HepG2 (cell line): ENCODE measurements around the gene AP1S3. TPM values are rescaled to one million over a fixed set of nuclear protein-coding genes. Genes with fewer than 3 reads are reported as not detected.

Experiments used
- ATAC-seq: fragments of 200-7000 bp; cut with Tn5 transposase; 3 replicates; pipeline ENCODE4 v1.9.1; 2020; ENCODE audit warnings: mild to moderate bottlenecking, moderate library complexity
- BruUV-seq: library from RNA; stranded (reverse); fragments of 400-500 nt; replicated peaks from 2 replicates; lab custom pipeline; 2021; lab: Mats Ljungman, UMichigan
- CTCF ChIA-PET: fragments of 300-600 bp; formaldehyde crosslinking; extraction: SDS; loops from one replicate; lab custom pipeline; 2021; ENCODE audit warnings: low total read pairs, inconsistent platforms, low intra/inter-chr PET ratio; lab: Yijun Ruan, JAX
- POLR2A ChIA-PET: fragments of 350-600 bp; sonication (Branson Sonifier 250); formaldehyde crosslinking; loops from one replicate; lab custom pipeline; 2020; ENCODE audit warnings: antibody characterized with exemption, inconsistent platforms; lab: Yijun Ruan, JAX
- DNase-seq: peaks from one replicate; pipeline ENCODE4 v3.0.0-alpha.2; 2015; ENCODE audit warnings: low spot score
- FAIRE-seq: peaks from 3 replicates; lab custom pipeline; 2011; peaks lifted over from hg19 to GRCh38; lab: Jason Lieb, UNC
- H2AFZ ChIP-seq: one replicate; pipeline ENCODE4 v1.6.1; 2011; ENCODE audit warnings: low read length, inconsistent platforms
- H3K27ac ChIP-seq: fragments of 300-600 bp; 3 replicates; pipeline ENCODE4 v1.8.0; 2011; ENCODE audit warnings: mixed run types, mild to moderate bottlenecking, mixed read lengths, low read length, inconsistent platforms; ENCODE audit not compliant: insufficient read depth; ENCODE audit errors: extremely low read length
- H3K27me3 ChIP-seq, 2 experiments: fragments of 200-600 bp in 1 of 2; 2 replicates in 1 of 2; 3 replicates in 1 of 2; pipeline versions ENCODE4 v1.6.0 to v1.8.0; 2011; ENCODE audit warnings: low read length in 2 of 2, mild to moderate bottlenecking in 2 of 2, moderate library complexity in 2 of 2, inconsistent platforms in 1 of 2; ENCODE audit not compliant: insufficient read depth in 2 of 2, control insufficient read depth in 1 of 2
- H3K36me3 ChIP-seq, 2 experiments: fragments of 200-600 bp in 1 of 2; replicated peaks in 1 of 2; 2 replicates in 1 of 2; 3 replicates in 1 of 2; pipeline versions ENCODE4 v1.5.1 to v1.8.0; 2011; ENCODE audit warnings: low read length in 2 of 2, inconsistent platforms in 1 of 2; ENCODE audit not compliant: insufficient read depth in 2 of 2, control insufficient read depth in 1 of 2
- H3K4me1 ChIP-seq: 2 replicates; pipeline ENCODE4 v1.5.1; 2012; ENCODE audit warnings: low read length, inconsistent platforms; ENCODE audit not compliant: insufficient read depth
- H3K4me2 ChIP-seq: 2 replicates; pipeline ENCODE4 v1.6.0; 2011; ENCODE audit warnings: low read depth, low read length, inconsistent platforms
- H3K4me3 ChIP-seq, 3 experiments: fragments of 200-600 bp in 1 of 3; sonication (generic), shearing (Covaris generic) in 1 of 3; replicated peaks in 1 of 3; 2 replicates each; pipeline ENCODE4 v1.5.1; 2011 to 2016; ENCODE audit warnings: low read length in 3 of 3, inconsistent platforms in 2 of 3, low read depth in 2 of 3, mild to moderate bottlenecking in 2 of 3, control low read depth in 1 of 3, mixed read lengths in 1 of 3; ENCODE audit not compliant: insufficient read depth in 1 of 3
- H3K79me2 ChIP-seq: one replicate; pipeline ENCODE4 v1.6.1; 2011; ENCODE audit warnings: low read length, inconsistent platforms; ENCODE audit not compliant: insufficient read depth
- H3K9ac ChIP-seq: 2 replicates; pipeline ENCODE4 v1.6.0; 2011; ENCODE audit warnings: mild to moderate bottlenecking, low read depth, low read length, inconsistent platforms; ENCODE audit not compliant: insufficient read depth
- H3K9me3 ChIP-seq: 2 replicates; pipeline ENCODE4 v1.5.1; 2012; ENCODE audit warnings: mild to moderate bottlenecking, low read length
- H4K20me1 ChIP-seq: 2 replicates; pipeline ENCODE4 v1.6.0; 2011; ENCODE audit warnings: inconsistent platforms, mild to moderate bottlenecking, low read length, moderate library complexity; ENCODE audit not compliant: insufficient read depth
- ADNP ChIP-seq: sonication (generic); formaldehyde crosslinking; IDR thresholded peaks from 2 replicates; pipeline ENCODE4 v1.4.0; 2020; ENCODE audit warnings: missing genetic modification reagents
- HOXD1 ChIP-seq: sonication (generic); formaldehyde crosslinking; IDR thresholded peaks from 2 replicates; pipeline ENCODE4 v1.5.0; 2020; ENCODE audit warnings: missing genetic modification reagents
- IRF9 ChIP-seq: sonication (generic); formaldehyde crosslinking; IDR thresholded peaks from 2 replicates; pipeline ENCODE4 v1.8.0; 2022; ENCODE audit warnings: missing genetic modification reagents, mild to moderate bottlenecking, borderline replicate concordance
- MAF1 ChIP-seq: sonication (generic); formaldehyde crosslinking; IDR thresholded peaks from 2 replicates; pipeline ENCODE4 v1.5.0; 2020; ENCODE audit warnings: missing genetic modification reagents, borderline replicate concordance
- MTA1 ChIP-seq: sonication (generic); formaldehyde crosslinking; IDR thresholded peaks from 2 replicates; pipeline ENCODE4 v1.4.0; 2020; ENCODE audit warnings: missing genetic modification reagents, mild to moderate bottlenecking, borderline replicate concordance
- MYPOP ChIP-seq: sonication (generic); formaldehyde crosslinking; IDR thresholded peaks from 2 replicates; pipeline ENCODE4 v1.8.1; 2023; ENCODE audit warnings: mild to moderate bottlenecking, moderate library complexity, missing genetic modification reagents
- NKX3-1 ChIP-seq: sonication (generic); formaldehyde crosslinking; IDR thresholded peaks from 2 replicates; pipeline ENCODE4 v1.5.0; 2020; ENCODE audit warnings: missing genetic modification reagents
- NR3C1 ChIP-seq: sonication (generic); formaldehyde crosslinking; IDR thresholded peaks from 2 replicates; pipeline ENCODE4 v1.4.0; 2020; ENCODE audit warnings: missing genetic modification reagents
- REL ChIP-seq: sonication (generic); formaldehyde crosslinking; conservative IDR thresholded peaks from 2 replicates; pipeline ENCODE4 v1.8.0; 2022; ENCODE audit warnings: mild to moderate bottlenecking, missing genetic modification reagents, moderate library complexity
- SMAD9 ChIP-seq: sonication (generic); formaldehyde crosslinking; IDR thresholded peaks from 2 replicates; pipeline ENCODE4 v1.5.1; 2020; ENCODE audit warnings: mild to moderate bottlenecking, missing genetic modification reagents
- SRSF1 ChIP-seq: fragments of 200-400 bp; formaldehyde crosslinking; optimal IDR thresholded peaks from 2 replicates; pipeline ENCODE3; 2017; ENCODE audit warnings: mild to moderate bottlenecking, low read depth, low read length, moderate library complexity
- SRSF4 ChIP-seq: fragments of 200-400 bp; formaldehyde crosslinking; IDR thresholded peaks from one replicate; pipeline ENCODE4 v1.6.1; 2018; ENCODE audit warnings: mild to moderate bottlenecking, low read depth, low read length, moderate library complexity; ENCODE audit not compliant: poor library complexity, severe bottlenecking
- TEAD2 ChIP-seq: sonication (generic); formaldehyde crosslinking; IDR thresholded peaks from 2 replicates; pipeline ENCODE4 v1.9.0; 2021; ENCODE audit warnings: missing genetic modification reagents
- ZFP36 ChIP-seq: fragments of 150-350 bp; IDR thresholded peaks from 2 replicates; pipeline ENCODE4 v1.6.1; 2018; ENCODE audit warnings: borderline replicate concordance, low read length, low read depth; ENCODE audit not compliant: partially characterized antibody
- ZNF44 ChIP-seq: sonication (generic); formaldehyde crosslinking; IDR thresholded peaks from 2 replicates; pipeline ENCODE4 v1.5.1; 2020; ENCODE audit warnings: mild to moderate bottlenecking, missing genetic modification reagents
- ZNF496 ChIP-seq: sonication (generic); formaldehyde crosslinking; IDR thresholded peaks from 2 replicates; pipeline ENCODE4 v1.8.1; 2023; ENCODE audit warnings: mild to moderate bottlenecking, moderate library complexity, missing genetic modification reagents; ENCODE audit not compliant: insufficient replicate concordance
- ZNF512 ChIP-seq: sonication (generic); formaldehyde crosslinking; IDR thresholded peaks from 2 replicates; pipeline ENCODE4 v1.4.0; 2020; ENCODE audit warnings: mild to moderate bottlenecking, missing genetic modification reagents
- ZSCAN9 ChIP-seq: IDR thresholded peaks from 2 replicates; pipeline ENCODE4 v1.6.1; 2016; ENCODE audit warnings: borderline replicate concordance
- WGBS: methylation state at CpG from one replicate; pipeline ENCODE4 v1.1.6; 2017; ENCODE audit warnings: low lambda C conversion rate; 5-methylcytosine and 5-hydroxymethylcytosine counted together
- in situ Hi-C: cut with HindIII; loops from 2 replicates; pipeline ENCODE4 v1.10.0; 2017; ENCODE audit warnings: low pct_unique_long_range_greater_than_20kb; ENCODE audit not compliant: extremely low pct_ligation_motif_present
- intact Hi-C: fragments of 100-400 bp; cut with micrococcal nuclease; formaldehyde crosslinking; loops from one replicate; pipeline ENCODE4 v1.10.0; 2022; ENCODE audit not compliant: unreplicated experiment
- polyA plus RNA-seq, 8 experiments: library from polyadenylated mRNA; depleted of rRNA in 3 of 8; stranded (reverse) in 7 of 8; unstranded in 1 of 8; fragments of >200 nt; fragmentation: Illumina TruSeq in 4 of 8; extraction: Trizol in 4 of 8; gene quantifications; 2 replicates each; pipeline versions ENCODE4 v1.2.1 to v1.2.3, GENCODE V29; 2011 to 2016; ENCODE audit warnings: low read depth in 4 of 8, missing spikeins in 1 of 8, mixed read lengths in 1 of 8; ENCODE audit not compliant: insufficient read depth in 1 of 8
- total RNA-seq, 5 experiments: library from RNA; depleted of rRNA; stranded (reverse); fragments of >200 nt; fragmentation: Illumina TruSeq; extraction: Trizol; gene quantifications; 2 replicates each; pipeline ENCODE4 v1.2.3, GENCODE V29; 2016; ENCODE audit warnings: low read depth in 1 of 5

The AP1S3 gene
- total and polyA plus RNA-seq, 2 of the 13 experiments (the other 11 are each of a cell fraction or from before 2014, with no cell fraction given) = 3.0 to 16.3 TPM

GRCh38 chr2:223740679-223741078, 96.7 kb downstream of the AP1S3 start:
- FAIRE-seq (no peak), DNase-seq (no peak), ATAC-seq (no peak)
- no peaks in the 10 kb centered on the region for H4K20me1 ChIP-seq
- no peak overlapping the region for H3K4me2 ChIP-seq
- no peak overlapping the region for H3K9ac ChIP-seq
- 31% methylated on average over 3 of the region's 5 CpGs for WGBS
- no peaks in the 10 kb centered on the region for H3K79me2 ChIP-seq
- no peaks in the 10 kb centered on the region for H3K36me3 ChIP-seq
- no peak overlapping the region for H2AFZ ChIP-seq
- in situ Hi-C loops (no loop called here), intact Hi-C loops (no loop called here)
- no peaks in the 10 kb centered on the region for H3K4me1 ChIP-seq
- TF ChIP-seq ZFP36 = no peak
- no peak for TF ChIP-seq SMAD9
- no peak for TF ChIP-seq NR3C1 (CRISPR knock-in tag)
- no peak for TF ChIP-seq SRSF4
- TF ChIP-seq TEAD2 (CRISPR knock-in tag) = no peak
- no peak for TF ChIP-seq MTA1 (CRISPR knock-in tag)
- TF ChIP-seq ZNF496 (CRISPR knock-in tag) = no peak
- no peak for TF ChIP-seq ADNP (CRISPR knock-in tag)
- TF ChIP-seq NKX3-1 (CRISPR knock-in tag) = no peak
- TF ChIP-seq SRSF1 = no peak
- no peak for TF ChIP-seq ZSCAN9
- TF ChIP-seq MYPOP (CRISPR knock-in tag) = no peak
- TF ChIP-seq ZNF44 (CRISPR knock-in tag) = no peak
- no peak for TF ChIP-seq IRF9 (CRISPR knock-in tag)
- no peak for TF ChIP-seq ZNF512 (CRISPR knock-in tag)
- TF ChIP-seq REL (CRISPR knock-in tag) = no peak
- no peak for TF ChIP-seq MAF1
- TF ChIP-seq HOXD1 (CRISPR knock-in tag) = no peak
- no peaks in the 10 kb centered on the region; a peak in 1 of 5 replicates for H3K27me3 ChIP-seq
- ChIA-PET POLR2A (no interaction called here), CTCF (no interaction called here)
- H3K27ac ChIP-seq = no peak overlapping the region
- no peak overlapping the region for H3K4me3 ChIP-seq
- H3K9me3 ChIP-seq = no peaks in the 10 kb centered on the region
- BruUV-seq = no TSS peak
